NCI-H774 (cell line): ENCODE measurements around the gene AMBP.

Source experiments
- DNase-seq: peaks from one replicate; lab custom pipeline; 2025; lab: John Stamatoyannopoulos, UW

AMBP gene

GRCh38 chr9:114078021-114078780 lies at the start of gene AMBP:
Gene AMBP, minus strand, starts transcription at chr9:114078300. Its CDS starts 91 bp downstream, at chr9:114078209.
- no peak for DNase-seq

- DNase-seq: no peak
Observed at GRCh38 chr9:114126247-114127060, 48.4 kb upstream of the AMBP start.

GRCh38 chr9:114125476-114126013 lies 47.4 kb upstream of the AMBP start:
- no peak for DNase-seq

GRCh38 chr9:114124666-114125475 lies 46.8 kb upstream of the AMBP start:
- DNase-seq: no peak

- DNase-seq: no peak
Observed at GRCh38 chr9:114124138-114124537, 46.0 kb upstream of the AMBP start.

GRCh38 chr9:114123031-114123977 lies 45.2 kb upstream of the AMBP start:
- no peak for DNase-seq

- no peak for DNase-seq
Observed at GRCh38 chr9:114122136-114123027, 44.3 kb upstream of the AMBP start.

GRCh38 chr9:114121227-114122135 lies 43.4 kb upstream of the AMBP start:
- DNase-seq: no peak

GRCh38 chr9:114120192-114121014 lies 42.3 kb upstream of the AMBP start:
- no peak for DNase-seq

GRCh38 chr9:114119242-114120191 lies 41.4 kb upstream of the AMBP start:
- DNase-seq: no peak

GRCh38 chr9:114117996-114118830 lies 40.1 kb upstream of the AMBP start:
- peak; percentile 9 for DNase-seq

GRCh38 chr9:114117614-114117995 lies 39.5 kb upstream of the AMBP start:
- DNase-seq: no peak

- DNase-seq: no peak
Observed at GRCh38 chr9:114116126-114116747, 38.1 kb upstream of the AMBP start.

GRCh38 chr9:114115654-114116125 lies 37.6 kb upstream of the AMBP start:
- no peak for DNase-seq

- no peak for DNase-seq
Observed at GRCh38 chr9:114114364-114114763, 36.3 kb upstream of the AMBP start.
